Fibroblast of mammary gland (primary cell): ENCODE data around the gene SIRPB1.
A peak's percentile ranks its signal among the peaks of the same experiment; 100 is the strongest.

Experiments
- DNase-seq: peaks from one replicate; pipeline ENCODE4 v3.0.0-alpha.2; 2010; ENCODE audit warnings: low read depth
- H3K4me3 ChIP-seq: 2 replicates; pipeline ENCODE4 v1.5.1; 2011; ENCODE audit warnings: low read depth, mild to moderate bottlenecking, low read length, moderate library complexity; ENCODE audit not compliant: control insufficient read depth
- TF ChIP-seq, protein P1 (sequence below): conservative IDR thresholded peaks from 2 replicates; pipeline ENCODE4 v1.5.1; 2011; ENCODE audit warnings: low read depth, low read length, inconsistent platforms; ENCODE audit not compliant: control insufficient read depth, insufficient read depth

The SIRPB1 gene

DNA sequence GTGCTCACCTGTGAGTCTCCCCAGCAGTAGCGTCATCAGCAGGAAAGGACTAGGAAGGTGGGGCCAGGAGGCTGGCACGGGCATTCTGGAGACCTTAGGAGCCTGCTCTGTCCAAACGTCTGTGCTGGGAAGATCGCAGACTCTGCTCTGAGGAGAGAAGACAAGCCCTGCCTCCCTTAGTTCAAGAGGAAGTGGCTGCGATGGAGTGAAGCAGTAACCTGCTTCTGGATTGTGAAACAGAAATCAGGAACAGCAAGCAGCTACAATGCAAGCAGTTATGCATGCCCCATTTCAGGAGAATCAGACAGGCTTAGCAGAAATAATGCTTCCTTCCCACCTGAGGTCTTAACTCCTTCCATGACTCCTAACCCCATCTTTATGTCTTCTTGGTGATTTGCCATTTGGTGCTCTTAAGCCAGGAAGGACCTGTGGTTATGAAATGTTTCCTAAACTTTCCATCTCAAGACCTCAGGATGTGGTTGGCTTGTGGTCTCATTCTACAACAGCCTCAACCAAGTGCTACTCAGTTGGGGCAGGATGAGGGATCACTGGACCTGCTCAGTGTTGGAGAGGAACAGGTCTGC is at the start of gene SIRPB1:
TSS of gene SIRPB1 (minus strand) at position 149 of the 584 bp plus-strand sequence. CDS start at position 84, 65 bp downstream.
- TF ChIP-seq, protein P1, sequence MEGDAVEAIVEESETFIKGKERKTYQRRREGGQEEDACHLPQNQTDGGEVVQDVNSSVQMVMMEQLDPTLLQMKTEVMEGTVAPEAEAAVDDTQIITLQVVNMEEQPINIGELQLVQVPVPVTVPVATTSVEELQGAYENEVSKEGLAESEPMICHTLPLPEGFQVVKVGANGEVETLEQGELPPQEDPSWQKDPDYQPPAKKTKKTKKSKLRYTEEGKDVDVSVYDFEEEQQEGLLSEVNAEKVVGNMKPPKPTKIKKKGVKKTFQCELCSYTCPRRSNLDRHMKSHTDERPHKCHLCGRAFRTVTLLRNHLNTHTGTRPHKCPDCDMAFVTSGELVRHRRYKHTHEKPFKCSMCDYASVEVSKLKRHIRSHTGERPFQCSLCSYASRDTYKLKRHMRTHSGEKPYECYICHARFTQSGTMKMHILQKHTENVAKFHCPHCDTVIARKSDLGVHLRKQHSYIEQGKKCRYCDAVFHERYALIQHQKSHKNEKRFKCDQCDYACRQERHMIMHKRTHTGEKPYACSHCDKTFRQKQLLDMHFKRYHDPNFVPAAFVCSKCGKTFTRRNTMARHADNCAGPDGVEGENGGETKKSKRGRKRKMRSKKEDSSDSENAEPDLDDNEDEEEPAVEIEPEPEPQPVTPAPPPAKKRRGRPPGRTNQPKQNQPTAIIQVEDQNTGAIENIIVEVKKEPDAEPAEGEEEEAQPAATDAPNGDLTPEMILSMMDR, result no peak
- no peak within 1 kb of the TSS for H3K4me3 ChIP-seq
- no peak for DNase-seq

DNA sequence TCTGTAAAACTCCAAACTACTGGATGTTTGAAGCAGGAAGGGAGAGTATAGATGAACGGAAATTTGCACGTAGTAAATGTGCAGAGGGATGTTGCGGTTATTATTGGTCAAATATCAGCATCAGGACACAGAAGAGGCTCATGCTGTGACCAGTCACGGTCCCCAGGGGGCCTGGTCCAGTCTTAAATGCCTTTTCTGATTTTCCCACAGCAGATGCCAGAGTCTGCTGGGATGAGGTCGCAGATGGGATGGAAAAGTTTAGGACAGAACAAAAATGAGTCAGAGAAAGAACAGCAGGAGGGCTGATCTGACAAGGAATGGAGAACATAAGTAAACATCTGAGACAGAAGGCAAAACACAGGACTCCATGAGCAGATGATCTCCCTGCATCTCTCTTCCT is 49.5 kb upstream of the SIRPB1 start:
- TF ChIP-seq, protein P1, result no peak
- DNase-seq, result peak; percentile 16
- H3K4me3 ChIP-seq, result no peak overlapping the region

DNA sequence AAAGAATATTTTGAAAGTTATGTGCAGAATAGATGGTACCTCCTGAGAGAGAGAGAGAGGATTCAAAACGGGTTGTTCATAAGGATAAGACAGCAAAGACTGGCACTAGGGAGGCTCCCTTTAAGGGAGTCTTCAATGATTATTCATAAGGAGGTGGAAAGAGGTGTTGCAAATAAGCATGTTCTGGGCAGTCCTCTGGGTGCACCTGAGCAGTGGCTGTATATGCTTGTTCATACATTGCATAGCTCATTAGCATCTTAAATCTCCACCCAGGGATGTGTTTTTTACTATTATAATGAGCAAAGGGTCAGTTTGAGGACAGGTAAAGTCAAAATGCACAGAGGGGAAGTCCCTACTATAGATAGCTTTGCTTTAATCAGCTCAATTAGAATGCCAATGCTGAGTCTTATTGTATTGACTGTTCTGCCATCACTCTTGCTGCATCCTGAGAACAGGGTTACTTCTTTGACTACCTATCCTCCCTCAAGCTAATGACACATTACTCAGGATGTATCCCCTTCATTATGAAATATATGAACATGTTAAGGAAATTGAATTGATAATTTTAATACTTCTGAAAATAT is 47.8 kb upstream of the SIRPB1 start:
- TF ChIP-seq, protein P1, result no peak
- no peak overlapping the region for H3K4me3 ChIP-seq

DNA sequence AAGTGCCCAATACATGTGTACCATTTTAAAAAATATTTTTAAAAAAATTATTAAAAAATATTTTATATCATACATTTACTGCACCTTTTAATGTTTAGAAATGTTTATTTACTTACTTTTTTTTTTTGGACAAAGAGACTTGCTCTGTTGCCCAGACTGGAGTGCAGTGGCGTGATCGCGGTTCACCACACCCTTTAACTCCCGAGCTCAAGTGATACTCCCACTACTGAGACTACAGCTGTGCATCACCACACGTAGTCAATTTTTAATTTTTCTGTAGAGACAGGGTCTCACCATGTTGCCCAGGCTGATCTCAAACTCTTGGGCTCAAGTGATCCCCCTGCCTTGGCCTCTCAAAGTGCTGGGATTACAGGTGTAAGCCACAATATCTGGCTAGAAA is 47.0 kb upstream of the SIRPB1 start:
- TF ChIP-seq, protein P1, result no peak
- no peak overlapping the region for H3K4me3 ChIP-seq

More for the DNA sequence above, 47.8 kb upstream of the SIRPB1 start:
- DNase-seq, result no peak

DNA sequence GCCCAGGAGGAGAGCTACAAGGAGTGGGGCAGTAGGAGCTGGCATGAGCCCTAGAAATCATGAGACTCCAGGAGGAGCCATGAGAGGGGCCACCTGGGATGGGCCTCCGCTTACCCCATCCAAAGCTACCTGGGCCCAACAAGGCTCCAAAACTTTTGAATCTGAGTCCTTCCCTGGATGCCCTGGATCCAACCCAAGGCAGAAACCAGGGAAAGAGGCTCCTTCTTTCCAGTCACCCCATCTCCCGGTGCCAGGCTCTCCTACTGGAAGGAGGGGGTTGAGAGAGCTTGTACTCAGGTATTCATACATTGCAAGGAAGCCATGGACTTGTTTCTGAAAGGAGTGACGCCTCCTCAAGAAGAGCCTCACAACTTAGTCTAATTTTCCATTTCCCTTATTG is 45.5 kb upstream of the SIRPB1 start:
- DNase-seq, result no peak
- H3K4me3 ChIP-seq, result no peak overlapping the region
- TF ChIP-seq, protein P1, result no peak

More for the DNA sequence above, 47.0 kb upstream of the SIRPB1 start:
- no peak for DNase-seq

DNA sequence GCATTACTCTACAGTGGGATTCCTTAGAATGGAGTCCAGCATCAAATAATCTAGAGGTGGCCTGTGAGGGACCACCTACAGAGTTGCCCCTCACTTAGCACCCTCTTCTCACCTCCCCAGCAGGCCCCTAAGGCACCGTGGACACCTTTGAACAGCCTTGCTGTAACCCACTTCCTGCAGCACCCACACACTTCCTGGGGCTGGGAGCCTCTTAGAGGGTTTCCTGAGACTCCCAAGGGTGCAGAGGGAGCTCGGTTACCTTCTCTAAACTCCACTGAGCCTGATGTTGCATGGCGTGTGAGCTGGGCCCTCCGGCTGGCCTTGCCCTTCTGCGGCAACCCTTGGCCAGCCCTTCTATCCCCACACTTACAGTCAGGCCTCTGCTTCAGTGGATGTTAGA is 45.1 kb upstream of the SIRPB1 start:
- TF ChIP-seq, protein P1, result no peak
- H3K4me3 ChIP-seq, result no peak overlapping the region
- no peak for DNase-seq

DNA sequence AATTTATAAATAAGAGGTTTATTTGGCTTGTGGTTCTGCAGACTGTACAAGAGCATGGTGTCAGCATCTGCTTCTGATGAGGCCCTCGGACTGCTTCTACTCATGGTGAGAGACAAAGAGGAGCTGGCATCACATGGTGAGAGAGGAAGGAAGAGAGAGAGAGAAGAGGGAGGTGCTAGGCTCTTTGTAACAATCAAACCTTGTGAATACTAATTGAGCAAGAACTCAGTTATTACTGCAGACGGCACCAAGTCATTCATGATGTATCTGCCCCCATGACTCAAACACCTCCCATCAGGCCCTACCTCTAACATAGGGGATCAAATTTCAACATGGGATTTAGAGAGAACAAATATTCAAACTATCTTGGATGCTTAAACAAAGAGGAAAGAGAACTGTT is 44.1 kb upstream of the SIRPB1 start:
- DNase-seq, result peak; percentile 38
- TF ChIP-seq, protein P1, result no peak
- no peak overlapping the region for H3K4me3 ChIP-seq
